ENCODE measurements around the gene CCER1.

DNA sequence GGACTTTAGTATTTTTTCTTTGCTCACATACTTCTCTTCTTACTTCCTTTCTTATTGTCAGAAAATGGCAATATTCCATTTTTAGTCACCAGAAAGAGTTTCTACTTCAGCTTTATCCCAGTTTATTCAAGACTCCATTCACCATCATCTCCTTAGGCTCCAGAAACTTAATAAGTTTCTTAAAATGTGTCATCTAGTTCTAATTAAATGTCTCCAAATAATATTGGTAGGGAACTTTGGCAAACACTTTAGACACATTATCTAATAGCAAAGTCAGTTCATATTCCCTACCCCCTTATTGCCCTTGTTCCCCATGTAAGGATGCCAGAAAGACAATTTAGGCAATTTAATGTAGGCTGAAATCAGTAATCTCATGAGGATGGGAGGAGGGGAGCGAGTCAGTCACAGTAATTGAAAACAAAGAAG, 34.7 kb upstream of the CCER1 start:
- TF ChIP-seq CTCF (conservative IDR thresholded peaks at IDR 0.05; ENCODE audit: low read length): no peak
- no peak for TF ChIP-seq EZH2phosphoT487 (IDR thresholded peaks at IDR 0.05; ENCODE audit: borderline replicate concordance)

Data from Loucy (cell line).